Heart left ventricle (tissue), 16 donors: Measurements from ENCODE around the gene CGB5. TPM values are rescaled to one million over a fixed set of nuclear protein-coding genes. Genes with fewer than 3 reads are reported as not detected.

Experiments
- ATAC-seq, 4 donors: fragments of 200-7000 bp; cut with Tn5 transposase; one replicate each; pipeline ENCODE4 v1.9.1; 2020 to 2022; ENCODE audit warnings: moderate library complexity in 4 of 4, mild to moderate bottlenecking in 3 of 4, moderate number of reproducible peaks in 1 of 4
- DNase-seq, 5 donors: peaks; one replicate each; pipeline ENCODE4 v3.0.0-alpha.2; 2020
- H3K27ac ChIP-seq, 12 donors: fragments of 200-600 bp; sonication (generic) in 4 of 12; one replicate each; pipeline versions ENCODE4 v1.5.0 to v1.8.0; 2016 to 2022; ENCODE audit warnings: mild to moderate bottlenecking in 2 of 12
- H3K27me3 ChIP-seq, 9 donors: fragments of 200-600 bp; sonication (generic) in 2 of 9; one replicate each; pipeline versions ENCODE4 v1.5.1 to v1.8.0; 2016 to 2022; ENCODE audit warnings: mild to moderate bottlenecking in 3 of 9
- H3K36me3 ChIP-seq, 9 donors: fragments of 200-600 bp; sonication (generic) in 2 of 9; one replicate each; pipeline versions ENCODE4 v1.5.0 to v1.8.0; 2018 to 2022; ENCODE audit warnings: mild to moderate bottlenecking in 2 of 9
- H3K4me1 ChIP-seq, 12 donors: fragments of 200-600 bp; sonication (generic) in 4 of 12; one replicate each; pipeline versions ENCODE4 v1.5.0 to v1.8.0; 2016 to 2022; ENCODE audit warnings: mild to moderate bottlenecking in 3 of 12
- H3K4me3 ChIP-seq, 12 donors: fragments of 200-600 bp; sonication (generic) in 4 of 12; one replicate each; pipeline versions ENCODE4 v1.5.0 to v1.8.0; 2017 to 2022; ENCODE audit warnings: mild to moderate bottlenecking in 9 of 12, moderate library complexity in 4 of 12
- H3K9me3 ChIP-seq, 12 donors: fragments of 200-600 bp; sonication (generic) in 4 of 12; one replicate each; pipeline versions ENCODE4 v1.5.0 to v1.8.0; 2016 to 2022; ENCODE audit warnings: mild to moderate bottlenecking in 1 of 12
- CTCF ChIP-seq, 12 donors: fragments of 200-600 bp; sonication (generic) in 4 of 12; IDR thresholded peaks; one replicate each; pipeline versions ENCODE4 v1.5.0 to v1.8.0; 2018 to 2022; ENCODE audit warnings: antibody characterized with exemption in 12 of 12, mild to moderate bottlenecking in 5 of 12
- POLR2A ChIP-seq, 2 donors: fragments of 450-650 bp; IDR thresholded peaks; one replicate each; pipeline ENCODE4 v1.6.1; 2017; ENCODE audit warnings: antibody characterized with exemption in 2 of 2, mild to moderate bottlenecking in 2 of 2, moderate library complexity in 2 of 2
- WGBS, 4 donors: extraction: QIAGEN DNeasy Blood & Tissue Kit in 2 of 4; methylation state at CpG; one replicate each; pipeline versions ENCODE4 v1.1.5 to v1.1.7; 2013 to 2018; 5-methylcytosine and 5-hydroxymethylcytosine counted together
- intact Hi-C, 10 donors: fragments of 100-400 bp; cut with DNase I; formaldehyde crosslinking; loops; one replicate each; pipeline versions ENCODE4 v1.11.1 to v1.14.2; 2022
- polyA plus RNA-seq, 2 donors: library from polyadenylated mRNA; stranded (reverse); fragments of 200-250 nt; gene quantifications; one replicate each; pipeline ENCODE4 v1.2.3, GENCODE V29; 2013
- total RNA-seq, 9 donors: library from RNA; depleted of rRNA in 2 of 9; stranded (reverse); fragments of >200 nt in 2 of 9; fragmentation: NEBNext Ultra II Directional in 3 of 9; extraction: Animal tissue kit (Norgen Biotek cat#: 25700) in 3 of 9; gene quantifications; one replicate each; pipeline versions ENCODE4 v1.1.0 to v1.2.4, GENCODE V29; 2016 to 2023
- donor health status: ischemic (EF 13 %, LVEDD 7.1; RV severe dilation, severe dysfunction).
- donor health status: healthy with polysubstance abuse.
- donor health status: DM: no; HTN: yes; CAD: no.
- donor health status: DM: no; HTN: no; CAD: no.
- donor health status: ischemic (EF 25% LVEDD 6.9; RV normal size, moderate dysfunction).
- donor health status: ischemic (EF 25% LVEDD 5.7; RV mildly dilated, moderate dysfunction).
- donor health status: healthy.
- donor health status: DM: yes; HTN: yes; CAD: no.
- donor health status: ischemic (EF 35%, LVEDD 5.7; RV mildly dilated, moderate dysfunction).
- donor health status: nonischemic (EF 11% LVEDD 7.7; RV severe dilation, severe dysfunction).
- donor health status: DM: yes; HTN: yes; CAD: no.
- donor health status: PGD.
- donor health status: ischemic (EF 29% LVEDD 5.4; RV normal size, mild dysfunction).
- donor health status: nonischemic (EF 23%, LVEDD 6.1; RV moderate dilation, normal function).

CGB5 gene
- total and polyA plus RNA-seq, 11 donors = not detected

GRCh38 chr19:49067554-49067953 lies 23.9 kb downstream of the CGB5 start:
- Histone ChIP-seq H3K27me3 (peaks cover 7 to 77% (median 29%) of the 10 kb centered on the region in 9 donors), H3K4me1 (peaks cover 0 to 22% (median 8%) of the 10 kb centered on the region in 12 donors), H3K9me3 (no peaks in the 10 kb centered on the region), H3K27ac (no peak overlapping the region), H3K4me3 (no peak overlapping the region), H3K36me3 (no peaks in the 10 kb centered on the region)
- no peak for TF ChIP-seq POLR2A (IDR thresholded peaks at IDR 0.05)
- no peak for TF ChIP-seq CTCF (IDR thresholded peaks at IDR 0.05)
- WGBS, 4 donors = 35 to 62% (median 50%) methylated on average over 3 of the region's 3 CpGs
- intact Hi-C loops = no loop called here
- ATAC-seq (no peak), DNase-seq (no peak)

- intact Hi-C loops = no loop called here
- no peaks in the 10 kb centered on the region for H3K36me3 ChIP-seq
- no peak for DNase-seq
- ATAC-seq = no peak
- 91 to 97% (median 95%) methylated on average over 9 of the region's 9 CpGs for WGBS, 4 donors
- H3K9me3 ChIP-seq = no peaks in the 10 kb centered on the region
- H3K4me3 ChIP-seq = no peak overlapping the region
- peaks cover 8 to 78% (median 33%) of the 10 kb centered on the region in 9 donors for H3K27me3 ChIP-seq
- no peak overlapping the region for H3K27ac ChIP-seq
- peaks cover 0 to 31% (median 9%) of the 10 kb centered on the region in 12 donors for H3K4me1 ChIP-seq
- TF ChIP-seq CTCF (IDR thresholded peaks at IDR 0.05) (no peak), POLR2A (IDR thresholded peaks at IDR 0.05) (no peak)
Observed at GRCh38 chr19:49069026-49069425, 25.4 kb downstream of the CGB5 start.

- no peak overlapping the region for H3K4me3 ChIP-seq
- DNase-seq = no peak
- H3K27me3 ChIP-seq = peaks cover 9 to 74% (median 31%) of the 10 kb centered on the region in 9 donors
- no peak overlapping the region for H3K27ac ChIP-seq
- 94 to 95% (median 95%) methylated on average over 21 of the region's 21 CpGs for whole genome bisulfite sequencing, 4 donors
- H3K36me3 ChIP-seq = no peaks in the 10 kb centered on the region
- no peaks in the 10 kb centered on the region for H3K9me3 ChIP-seq
- TF ChIP-seq CTCF (IDR thresholded peaks at IDR 0.05) = no peak
- TF ChIP-seq POLR2A (IDR thresholded peaks at IDR 0.05) = no peak
- peaks cover 0 to 21% (median 2%) of the 10 kb centered on the region in 12 donors for H3K4me1 ChIP-seq
- ATAC-seq = no peak
- intact Hi-C loops = no loop called here
Observed at GRCh38 chr19:49070416-49070815, 26.8 kb downstream of the CGB5 start.

- Histone ChIP-seq H3K4me1 (peaks cover 0 to 20% (median 1%) of the 10 kb centered on the region in 12 donors), H3K36me3 (no peaks in the 10 kb centered on the region), H3K9me3 (no peaks in the 10 kb centered on the region), H3K4me3 (peak overlapping the region in 2 of 12 donors; percentile 19 to 40), H3K27ac (no peak overlapping the region), H3K27me3 (peaks cover 9 to 71% (median 28%) of the 10 kb centered on the region in 9 donors)
- intact Hi-C loops = no loop called here
- WGBS, 4 donors = 2 to 5% (median 4%) methylated on average over 28 to 93 of the region's 93 CpGs
- TF ChIP-seq POLR2A (IDR thresholded peaks at IDR 0.05) (no peak), CTCF (IDR thresholded peaks at IDR 0.05) (no peak)
- ATAC-seq (no peak), DNase-seq (no peak)
Observed at GRCh38 chr19:49071860-49072547, 28.4 kb downstream of the CGB5 start.
